Left lung (tissue), 10 donors: ENCODE data around the gene CTNND2. TPM values are rescaled to one million over a fixed set of nuclear protein-coding genes. Genes with fewer than 3 reads are reported as not detected.

ENCODE experiments used
- ATAC-seq: fragments of 200-7000 bp; cut with Tn5 transposase; one replicate; pipeline ENCODE4 v1.9.1; 2020; ENCODE audit warnings: moderate library complexity
- DNase-seq, 4 donors: peaks; one replicate each; pipeline ENCODE4 v3.0.0-alpha.2; 2013 to 2020
- H3K27ac ChIP-seq, 2 donors: fragments of 200-600 bp; sonication (generic) in 1 of 2; one replicate each; pipeline versions ENCODE4 v1.5.0 to v1.8.0; 2020 to 2021
- H3K27me3 ChIP-seq, 2 donors: fragments of 200-600 bp; sonication (generic) in 1 of 2; one replicate each; pipeline versions ENCODE4 v1.5.0 to v1.8.0; 2020 to 2021
- H3K36me3 ChIP-seq, 2 donors: fragments of 200-600 bp; sonication (generic) in 1 of 2; one replicate each; pipeline versions ENCODE4 v1.5.0 to v1.8.0; 2020 to 2021
- H3K4me1 ChIP-seq, 2 donors: fragments of 200-600 bp; one replicate each; pipeline ENCODE4 v1.8.0; 2021
- H3K4me3 ChIP-seq, 2 donors: fragments of 200-600 bp; sonication (generic) in 1 of 2; one replicate each; pipeline versions ENCODE4 v1.5.0 to v1.8.0; 2020 to 2021; ENCODE audit warnings: mild to moderate bottlenecking in 1 of 2
- H3K9me3 ChIP-seq, 2 donors: fragments of 200-600 bp; sonication (generic) in 1 of 2; one replicate each; pipeline versions ENCODE4 v1.5.0 to v1.8.0; 2020 to 2021
- CTCF ChIP-seq, 2 donors: fragments of 200-600 bp; sonication (generic) in 1 of 2; IDR thresholded peaks; one replicate each; pipeline versions ENCODE4 v1.5.0 to v1.8.0; 2021; ENCODE audit warnings: antibody characterized with exemption in 2 of 2
- intact Hi-C, 2 donors: fragments of 100-400 bp; cut with DNase I; formaldehyde crosslinking; loops; one replicate each; pipeline versions ENCODE4 v1.11.2 to v1.14.2; 2022
- polyA plus RNA-seq, 6 donors: library from polyadenylated mRNA; unstranded; fragments of 120-200 nt; gene quantifications; one replicate each; pipeline ENCODE4 v1.2.1, GENCODE V29; 2013; ENCODE audit not compliant: insufficient read length in 6 of 6
- total RNA-seq, 2 donors: library from RNA; stranded (reverse); fragmentation: NEBNext Ultra II Directional; extraction: Animal tissue kit (Norgen Biotek cat#: 25700); gene quantifications; one replicate each; pipeline ENCODE4 v1.2.1, GENCODE V29; 2021
- donor health status: DM: no; HTN: yes; CAD: no.
- donor health status: DM: no; HTN: no; CAD: no.

Gene CTNND2
- total and polyA plus RNA-seq, 8 donors: 1.2 to 4.2 (median 2.2) TPM; not detected in 1

DNA sequence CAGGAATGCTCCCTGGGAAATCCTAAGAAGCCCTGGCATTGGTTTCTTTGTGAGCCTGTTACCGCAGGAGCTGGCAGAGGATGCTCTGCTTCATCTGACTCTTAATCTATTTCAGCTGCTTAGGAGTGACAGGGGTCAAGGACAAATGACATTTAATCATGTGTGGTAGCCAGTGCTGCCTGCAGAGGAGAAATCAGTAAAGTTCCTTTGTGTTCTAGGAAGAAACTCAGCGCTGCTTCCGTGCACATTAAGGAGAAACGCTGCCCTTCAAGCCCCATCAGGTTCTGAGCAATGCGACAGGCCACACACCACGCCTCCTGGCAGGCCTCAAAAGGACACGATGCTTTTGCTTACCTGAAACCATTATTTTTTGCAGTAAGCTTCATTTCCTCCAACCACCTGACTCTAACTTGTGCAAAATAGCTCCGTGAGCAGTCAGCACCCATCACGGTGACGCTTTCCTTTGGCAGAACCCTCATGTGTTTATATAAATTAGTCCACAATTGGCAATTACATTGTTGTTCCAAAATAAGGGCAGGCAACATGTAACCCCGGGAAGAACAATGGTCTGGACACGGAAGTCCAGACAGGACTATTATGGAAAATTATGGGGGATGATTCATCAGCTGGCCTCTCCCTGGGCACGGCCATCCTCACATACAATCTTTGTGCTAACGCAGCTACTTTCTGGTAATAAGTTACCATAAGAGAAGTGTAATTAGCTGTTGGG lies 755.3 kb downstream of the CTNND2 start:
- H3K4me3 ChIP-seq: no peak overlapping the region
- H3K27ac ChIP-seq: no peak overlapping the region
- no peaks in the 10 kb centered on the region for H3K9me3 ChIP-seq
- intact Hi-C loops: no loop called here
- no peaks in the 10 kb centered on the region for H3K4me1 ChIP-seq
- ATAC-seq (no peak), DNase-seq (no peak)
- no peaks in the 10 kb centered on the region for H3K27me3 ChIP-seq
- no peaks in the 10 kb centered on the region for H3K36me3 ChIP-seq
- no peak for TF ChIP-seq CTCF (IDR thresholded peaks at IDR 0.05)

DNA sequence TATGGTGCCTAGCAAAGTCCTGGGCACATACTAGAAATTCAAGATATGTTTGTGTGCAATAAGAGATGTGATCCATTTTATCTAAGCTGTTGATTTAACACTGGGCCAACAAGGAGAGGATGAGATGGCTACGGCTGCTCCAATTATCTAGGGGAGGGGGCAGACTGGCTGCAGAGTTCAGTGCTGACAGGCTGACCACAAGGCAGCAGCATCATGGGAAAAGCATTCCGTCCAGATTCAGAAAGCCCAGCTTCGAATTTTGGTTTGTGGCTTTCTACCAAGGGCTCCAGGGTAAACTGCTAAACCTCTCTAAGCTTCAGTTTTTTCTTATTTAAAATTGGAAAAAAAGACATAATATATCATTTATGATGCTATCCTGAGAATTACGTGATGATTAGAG lies 758.1 kb downstream of the CTNND2 start:
- no peaks in the 10 kb centered on the region for H3K9me3 ChIP-seq
- DNase-seq (no peak), ATAC-seq (no peak)
- no peak for TF ChIP-seq CTCF (IDR thresholded peaks at IDR 0.05)
- no peak overlapping the region for H3K4me3 ChIP-seq
- no peaks in the 10 kb centered on the region for H3K4me1 ChIP-seq
- intact Hi-C loops: no loop called here
- H3K27ac ChIP-seq: no peak overlapping the region
- no peaks in the 10 kb centered on the region for H3K36me3 ChIP-seq
- no peaks in the 10 kb centered on the region for H3K27me3 ChIP-seq

DNA sequence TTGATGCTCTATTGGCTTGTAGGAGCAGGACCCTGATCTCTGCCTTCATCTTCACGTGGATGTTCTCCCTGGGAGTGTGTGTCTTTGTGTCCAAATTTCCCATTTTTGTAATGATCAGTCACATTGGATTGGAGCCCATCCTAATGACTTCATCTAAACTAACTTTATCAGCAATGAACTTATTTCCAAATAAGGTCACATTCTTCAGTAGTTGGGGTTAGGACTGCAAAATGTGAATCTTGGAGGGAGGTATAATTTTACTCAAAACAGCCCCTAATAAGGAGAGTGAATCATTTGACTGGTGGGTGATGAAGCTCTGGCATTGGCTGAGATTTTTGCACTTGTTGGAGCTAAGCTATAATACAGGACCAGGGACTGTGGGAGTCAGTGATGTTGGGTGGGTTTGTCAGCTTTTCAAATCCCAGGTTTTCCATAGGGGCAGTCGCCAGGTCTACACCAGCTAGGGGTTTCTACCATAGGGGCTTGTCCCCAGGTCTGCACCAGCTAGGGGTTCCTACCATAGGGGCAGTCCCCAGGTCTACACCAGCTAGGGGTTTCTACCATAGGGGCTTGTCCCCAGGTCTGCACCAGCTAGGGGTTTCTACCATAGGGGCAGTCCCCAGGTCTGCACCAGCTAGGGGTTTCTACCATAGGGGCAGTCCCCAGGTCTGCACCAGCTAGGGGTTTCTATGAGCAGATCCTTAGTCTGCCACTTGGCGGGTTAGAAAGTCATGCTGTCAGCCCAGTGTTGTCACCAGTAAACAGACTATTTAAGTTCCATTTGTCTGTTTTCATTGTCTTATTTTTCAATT lies 760.6 kb downstream of the CTNND2 start:
- Histone ChIP-seq H3K27me3 (no peaks in the 10 kb centered on the region), H3K36me3 (no peaks in the 10 kb centered on the region), H3K27ac (no peak overlapping the region), H3K4me3 (no peak overlapping the region), H3K9me3 (no peaks in the 10 kb centered on the region), H3K4me1 (no peaks in the 10 kb centered on the region)
- no peak for TF ChIP-seq CTCF (IDR thresholded peaks at IDR 0.05)
- ATAC-seq: no peak
- intact Hi-C loops: no loop called here
- DNase-seq: no peak

- H3K36me3 ChIP-seq: no peaks in the 10 kb centered on the region
- no peak for TF ChIP-seq CTCF (IDR thresholded peaks at IDR 0.05)
Observed at GRCh38 chr5:11139217-11139865, 764.9 kb downstream of the CTNND2 start.

DNA sequence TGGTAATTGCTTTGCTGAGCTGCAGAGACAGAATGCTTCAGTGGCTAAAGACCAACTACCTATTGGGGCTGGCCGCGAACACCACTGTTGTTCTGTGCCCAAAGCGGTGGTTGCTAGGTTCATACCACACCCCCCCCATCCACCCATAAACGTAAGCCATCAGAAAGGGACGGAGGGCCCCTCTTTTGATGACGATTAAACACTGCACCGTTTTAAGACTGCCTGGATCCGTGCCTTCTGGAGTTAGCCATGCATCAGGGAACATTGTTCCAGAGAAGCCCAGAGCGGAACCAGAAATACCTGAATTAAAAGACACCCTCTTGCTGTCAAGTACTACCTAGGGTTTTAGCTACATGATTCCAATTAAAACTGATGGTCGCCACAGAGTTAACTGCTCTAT lies 774.1 kb downstream of the CTNND2 start:
- intact Hi-C loops: no loop called here
- H3K9me3 ChIP-seq: no peaks in the 10 kb centered on the region
- no peak overlapping the region for H3K27ac ChIP-seq
- ATAC-seq: no peak
- no peak overlapping the region for H3K4me3 ChIP-seq
- H3K4me1 ChIP-seq: no peaks in the 10 kb centered on the region
- no peak for DNase-seq
- no peak for TF ChIP-seq CTCF (IDR thresholded peaks at IDR 0.05)
- no peaks in the 10 kb centered on the region for H3K36me3 ChIP-seq
- H3K27me3 ChIP-seq: no peaks in the 10 kb centered on the region

More at GRCh38 chr5:11139217-11139865, 764.9 kb downstream of the CTNND2 start:
- intact Hi-C loops: no loop called here
- H3K27ac ChIP-seq: no peak overlapping the region
- no peaks in the 10 kb centered on the region for H3K9me3 ChIP-seq
- ATAC-seq (no peak), DNase-seq (no peak)
- no peak overlapping the region for H3K4me3 ChIP-seq
- no peaks in the 10 kb centered on the region for H3K4me1 ChIP-seq
- H3K27me3 ChIP-seq: no peaks in the 10 kb centered on the region
